RWPE1 (cell line): Measurements from ENCODE around the gene NCAM2.

Experiments
- CTCF ChIA-PET: fragments of 350-600 bp; sonication (Branson Sonifier 250); formaldehyde crosslinking; extraction: SDS; loops from one replicate; lab custom pipeline; 2021; lab: Yijun Ruan, JAX
- POLR2A ChIA-PET: fragments of 400-600 bp; formaldehyde crosslinking; extraction: SDS; loops from one replicate; lab custom pipeline; 2020; ENCODE audit warnings: antibody characterized with exemption; ENCODE audit not compliant: low non-redundant PET; lab: Yijun Ruan, JAX
- DNase-seq: peaks from one replicate; pipeline ENCODE4 v3.0.0; 2012; ENCODE audit warnings: low spot score
- H3K27ac ChIP-seq: fragments of 450-650 bp; 2 replicates; pipeline ENCODE4 v1.5.1; 2017
- CTCF ChIP-seq: fragments of 450-650 bp; conservative IDR thresholded peaks from 2 replicates; pipeline ENCODE4 v1.5.1; 2017; ENCODE audit warnings: low read depth, mild to moderate bottlenecking

NCAM2 gene

GRCh38 chr21:21268061-21268471 is 269.9 kb downstream of the NCAM2 start:
- DNase-seq = no peak
- no peak overlapping the region for H3K27ac ChIP-seq
- no peak for TF ChIP-seq CTCF
- POLR2A ChIA-PET = no interaction called here
- CTCF ChIA-PET = interaction anchor here (0.6 kb wide), 1 partner anchor 189 kb away, joined by 3 read pairs; no protein-coding TSS in a partner anchor

- ChIA-PET POLR2A (no interaction called here), CTCF (no interaction called here)
- DNase-seq = no peak
- TF ChIP-seq CTCF = no peak
- H3K27ac ChIP-seq = no peak overlapping the region
These were observed 270.7 kb downstream of the NCAM2 start for GRCh38 chr21:21268885-21269284.

GRCh38 chr21:21279193-21279901 is 281.1 kb downstream of the NCAM2 start:
- CTCF ChIA-PET = no interaction called here
- no peak for TF ChIP-seq CTCF
- POLR2A ChIA-PET = no interaction called here
- DNase-seq = no peak
- H3K27ac ChIP-seq = no peak overlapping the region

- POLR2A ChIA-PET = no interaction called here
- H3K27ac ChIP-seq = no peak overlapping the region
- no peak for DNase-seq
- CTCF ChIA-PET = no interaction called here
- no peak for TF ChIP-seq CTCF
These were observed 285.6 kb downstream of the NCAM2 start for GRCh38 chr21:21283810-21284209.

GRCh38 chr21:21286170-21286798 is 288.1 kb downstream of the NCAM2 start:
- DNase-seq = no peak
- TF ChIP-seq CTCF = no peak
- no peak overlapping the region for H3K27ac ChIP-seq
- CTCF ChIA-PET = interaction anchor here (0.7 kb wide), 1 partner anchor 9 kb away, joined by 3 read pairs; no protein-coding TSS in a partner anchor
- POLR2A ChIA-PET = interaction anchor here (0.6 kb wide), 1 partner anchor 507 kb away, joined by 3 read pairs; no protein-coding TSS in a partner anchor

GRCh38 chr21:21290751-21291150 is 292.5 kb downstream of the NCAM2 start:
- POLR2A ChIA-PET = no interaction called here
- no peak for TF ChIP-seq CTCF
- DNase-seq = no peak
- CTCF ChIA-PET = no interaction called here
- no peak overlapping the region for H3K27ac ChIP-seq
